SK-N-SH (cell line): Measurements from ENCODE around the gene ACSBG1. TPM values are rescaled to one million over a fixed set of nuclear protein-coding genes. Genes with fewer than 3 reads are reported as not detected.

Experiments used
- CTCF ChIA-PET: fragments of 300-600, 350-600 bp; formaldehyde crosslinking; extraction: SDS; loops from one replicate; lab custom pipeline; 2021; lab: Yijun Ruan, JAX
- POLR2A ChIA-PET: fragments of 350-600 bp; sonication (Branson Sonifier 250); formaldehyde crosslinking; extraction: SDS; loops from one replicate; lab custom pipeline; 2020; ENCODE audit warnings: antibody characterized with exemption, inconsistent platforms; lab: Yijun Ruan, JAX
- DNase-seq: peaks from one replicate; pipeline ENCODE4 v3.0.0; 2012
- H2AFZ ChIP-seq: fragments of 200-600 bp; sonication (generic); 2 replicates; pipeline ENCODE4 v1.8.1; 2016; ENCODE audit warnings: antibody characterized with exemption, mild to moderate bottlenecking, low read depth
- H3F3A ChIP-seq: fragments of 200-600 bp; sonication (generic); replicated peaks from 2 replicates; pipeline ENCODE3; 2016; ENCODE audit warnings: antibody characterized with exemption, mild to moderate bottlenecking; ENCODE audit not compliant: insufficient read depth
- H3K27ac ChIP-seq, 2 experiments: fragments of 200-500 bp in 1 of 2; fragments of 200-600 bp in 1 of 2; sonication (Bioruptor generic) in 1 of 2; sonication (generic), shearing (Covaris generic) in 1 of 2; 2 replicates each; pipeline versions ENCODE4 v1.5.1 to v1.6.1; 2014 to 2016; ENCODE audit warnings: low read depth in 2 of 2, inconsistent platforms in 1 of 2, low read length in 1 of 2, mild to moderate bottlenecking in 1 of 2, mixed read lengths in 1 of 2
- H3K27me3 ChIP-seq: fragments of 200-600 bp; sonication (generic), shearing (Covaris generic); 2 replicates; pipeline ENCODE4 v1.6.1; 2016; ENCODE audit warnings: mixed run types; ENCODE audit not compliant: insufficient read depth
- H3K36me3 ChIP-seq, 2 experiments: fragments of 200-500 bp in 1 of 2; fragments of 200-600 bp in 1 of 2; sonication (Bioruptor generic) in 1 of 2; sonication (generic) in 1 of 2; replicated peaks in 1 of 2; 2 replicates each; pipeline versions ENCODE3 to v1.5.1; 2014 to 2016; ENCODE audit warnings: low read length in 1 of 2, mild to moderate bottlenecking in 1 of 2; ENCODE audit not compliant: insufficient read depth in 2 of 2, control insufficient read depth in 1 of 2
- H3K4me1 ChIP-seq, 2 experiments: fragments of 200-500 bp in 1 of 2; fragments of 200-600 bp in 1 of 2; sonication (Bioruptor generic) in 1 of 2; sonication (generic), shearing (Covaris generic) in 1 of 2; 2 replicates each; pipeline versions ENCODE4 v1.5.1 to v1.6.1; 2014 to 2016; ENCODE audit warnings: low read depth in 1 of 2, low read length in 1 of 2, mixed run types in 1 of 2; ENCODE audit not compliant: insufficient read depth in 2 of 2, control insufficient read depth in 1 of 2
- H3K4me2 ChIP-seq: fragments of 200-600 bp; sonication (generic), shearing (Covaris generic); 2 replicates; pipeline ENCODE4 v1.6.1; 2017; ENCODE audit warnings: mixed run types
- H3K4me3 ChIP-seq, 2 experiments: fragments of 200-500 bp in 1 of 2; fragments of 200-600 bp in 1 of 2; sonication (Bioruptor generic) in 1 of 2; sonication (generic), shearing (Covaris generic) in 1 of 2; 2 replicates each; pipeline versions ENCODE4 v1.5.1 to v1.8.1; 2014 to 2016; ENCODE audit warnings: low read depth in 2 of 2, inconsistent platforms in 1 of 2, low read length in 1 of 2, mild to moderate bottlenecking in 1 of 2, mixed read lengths in 1 of 2, moderate library complexity in 1 of 2
- H3K79me2 ChIP-seq: fragments of 200-600 bp; sonication (generic); 2 replicates; pipeline ENCODE4 v1.8.1; 2017; ENCODE audit warnings: mild to moderate bottlenecking; ENCODE audit not compliant: insufficient read depth
- H3K9ac ChIP-seq: fragments of 200-600 bp; sonication (generic); 2 replicates; pipeline ENCODE4 v1.6.1; 2017; ENCODE audit warnings: mixed run types
- H3K9me2 ChIP-seq: fragments of 200-600 bp; sonication (generic); 2 replicates; pipeline ENCODE4 v1.6.1; 2017; ENCODE audit warnings: mixed run types
- H3K9me3 ChIP-seq: fragments of 200-600 bp; sonication (generic); 2 replicates; pipeline ENCODE4 v1.6.1; 2017; ENCODE audit warnings: mixed run types, mild to moderate bottlenecking, moderate library complexity
- H4K20me1 ChIP-seq: fragments of 200-600 bp; sonication (generic); 2 replicates; pipeline ENCODE4 v1.6.1; 2017; ENCODE audit warnings: mild to moderate bottlenecking, mixed run types; ENCODE audit not compliant: insufficient read depth
- CHD2 ChIP-seq: fragments of 150-350 bp; IDR thresholded peaks from 2 replicates; pipeline ENCODE4 v1.6.1; 2018; ENCODE audit warnings: low read length; ENCODE audit not compliant: partially characterized antibody
- FOXM1 ChIP-seq: IDR thresholded peaks from 2 replicates; pipeline ENCODE4 v1.4.0; 2012; ENCODE audit warnings: low read depth, mild to moderate bottlenecking
- GABPA ChIP-seq: IDR thresholded peaks from 2 replicates; pipeline ENCODE4 v1.4.0; 2012; ENCODE audit warnings: low read depth, mild to moderate bottlenecking
- GATA2 ChIP-seq: sonication (generic); formaldehyde crosslinking; IDR thresholded peaks from 2 replicates; pipeline ENCODE4 v1.5.0; 2020; ENCODE audit warnings: mild to moderate bottlenecking, missing genetic modification reagents
- MXI1 ChIP-seq: IDR thresholded peaks from 2 replicates; pipeline ENCODE4 v1.6.1; 2012; ENCODE audit warnings: mild to moderate bottlenecking, low read depth, low read length, improper control_type of control experiment
- NRF1 ChIP-seq: IDR thresholded peaks from 2 replicates; pipeline ENCODE4 v1.6.1; 2012; ENCODE audit warnings: low read depth, mild to moderate bottlenecking, low read length
- PBX3 ChIP-seq: IDR thresholded peaks from 2 replicates; pipeline ENCODE4; 2012
- POLR2AphosphoS5 ChIP-seq: IDR thresholded peaks from 2 replicates; pipeline ENCODE4 v1.6.1; 2012; ENCODE audit warnings: low read depth, low read length
- RAD21 ChIP-seq: IDR thresholded peaks from 2 replicates; pipeline ENCODE4 v1.6.1; 2012; ENCODE audit warnings: mild to moderate bottlenecking, low read length
- REST ChIP-seq: IDR thresholded peaks from 2 replicates; pipeline ENCODE4 v1.6.1; 2012; ENCODE audit warnings: mild to moderate bottlenecking, low read depth, low read length, moderate library complexity
- RFX5 ChIP-seq: IDR thresholded peaks from 2 replicates; pipeline ENCODE4 v1.6.1; 2012; ENCODE audit warnings: mild to moderate bottlenecking, improper control_type of control experiment, low read length
- SIN3A ChIP-seq: IDR thresholded peaks from 2 replicates; pipeline ENCODE4 v1.6.1; 2012; ENCODE audit warnings: low read depth, mild to moderate bottlenecking, low read length, moderate library complexity, borderline replicate concordance
- TAF1 ChIP-seq: IDR thresholded peaks from 2 replicates; pipeline ENCODE4 v1.6.1; 2012; ENCODE audit warnings: low read depth, mild to moderate bottlenecking, low read length, moderate library complexity, borderline replicate concordance
- TCF12 ChIP-seq: IDR thresholded peaks from 2 replicates; pipeline ENCODE4 v1.4.0; 2012
- TEAD4 ChIP-seq: IDR thresholded peaks from 2 replicates; pipeline ENCODE4 v1.4.0; 2012; ENCODE audit warnings: mild to moderate bottlenecking, borderline replicate concordance; ENCODE audit not compliant: insufficient read depth
- USF1 ChIP-seq: IDR thresholded peaks from 2 replicates; pipeline ENCODE4 v1.4.0; 2012; ENCODE audit warnings: low read depth, borderline replicate concordance
- USF2 ChIP-seq: fragments of 150-350 bp; IDR thresholded peaks from 2 replicates; pipeline ENCODE4 v1.6.1; 2017; ENCODE audit warnings: antibody characterized with exemption, low read length, low read depth, borderline replicate concordance
- WGBS: methylation state at CpG from one replicate; pipeline ENCODE4 v1.1.6; 2017; ENCODE audit warnings: low lambda C conversion rate; 5-methylcytosine and 5-hydroxymethylcytosine counted together
- polyA plus RNA-seq, 3 experiments: library from polyadenylated mRNA; depleted of rRNA; stranded (reverse); fragments of >200 nt; gene quantifications; 2 replicates each; pipeline ENCODE4 v1.2.3, GENCODE V29; 2012

Gene ACSBG1
- polyA plus RNA-seq, 1 of the 3 experiments (the other 2 are of a cell fraction): under 0.01 TPM

GRCh38 chr15:78159395-78159794 is 75.0 kb downstream of the ACSBG1 start:
- Histone ChIP-seq H3K27me3 (no peaks in the 10 kb centered on the region), H4K20me1 (no peaks in the 10 kb centered on the region), H3K9me2 (no peaks in the 10 kb centered on the region), H3K79me2 (peaks cover 3% of the 10 kb centered on the region; the same call in 1 of the 2 replicates), H3K27ac (no peak overlapping the region), H2AFZ (no peak overlapping the region), H3F3A (peaks cover 3% of the 10 kb centered on the region), H3K4me3 (no peak overlapping the region), H3K36me3 (peaks cover 29 to 36% of the 10 kb centered on the region in 2 experiments), H3K9ac (no peak overlapping the region), H3K4me2 (no peak overlapping the region), H3K4me1 (no peaks in the 10 kb centered on the region), H3K9me3 (no peaks in the 10 kb centered on the region)
- 97% methylated on average over 3 of the region's 3 CpGs for WGBS
- DNase-seq: no peak
- TF ChIP-seq RAD21: no peak
- TF ChIP-seq GATA2: no peak
- no peak for TF ChIP-seq USF1
- no peak for TF ChIP-seq CHD2
- no peak for TF ChIP-seq NRF1
- no peak for TF ChIP-seq MXI1
- TF ChIP-seq PBX3: no peak
- no peak for TF ChIP-seq RFX5
- ChIA-PET CTCF (interaction anchor here (0.9 to 1.7 kb wide), 3 partner anchors 18 to 81 kb away, joined by 4 to 5 read pairs (median 4); no protein-coding TSS in a partner anchor), POLR2A (interaction anchor here (0.6 kb wide), 1 partner anchor 380 kb away, joined by 7 read pairs; no protein-coding TSS in a partner anchor)

- CTCF ChIA-PET: no interaction called here
- H3K4me3 ChIP-seq: no peak overlapping the region
- 68% methylated on average over 2 of the region's 2 CpGs for WGBS
- no peaks in the 10 kb centered on the region for H3K9me2 ChIP-seq
- TF ChIP-seq TAF1: no peak
- TF ChIP-seq REST: no peak
- no peak for TF ChIP-seq USF2
- no peak for TF ChIP-seq TCF12
- no peak for TF ChIP-seq POLR2AphosphoS5
- no peak for TF ChIP-seq GABPA
- TF ChIP-seq FOXM1: no peak
- TF ChIP-seq USF1: no peak
- TF ChIP-seq GATA2: no peak
- TF ChIP-seq TEAD4: no peak
- TF ChIP-seq SIN3A: no peak
- TF ChIP-seq, all 33 proteins: peak for 0
- POLR2A ChIA-PET: no interaction called here
- no peaks in the 10 kb centered on the region for H3K4me1 ChIP-seq
- H3K9me3 ChIP-seq: no peaks in the 10 kb centered on the region
- no peak overlapping the region for H2AFZ ChIP-seq
- H3K27me3 ChIP-seq: no peaks in the 10 kb centered on the region
- no peak overlapping the region for H3K9ac ChIP-seq
- H3K79me2 ChIP-seq: peaks cover 23% of the 10 kb centered on the region
- H3K36me3 ChIP-seq: peaks cover 26 to 30% of the 10 kb centered on the region in 2 experiments
- no peak overlapping the region for H3K27ac ChIP-seq
- no peak overlapping the region for H3K4me2 ChIP-seq
- no peak for DNase-seq
- no peaks in the 10 kb centered on the region for H4K20me1 ChIP-seq
- H3F3A ChIP-seq: peaks cover 3% of the 10 kb centered on the region
Observed at GRCh38 chr15:78157203-78157602, 77.2 kb downstream of the ACSBG1 start.
